HG02943 (cell line): Measurements from ENCODE around the gene ATCAY.
"Not testable (repeated sequence)": the region's sequence is repeated elsewhere in the genome, so short reads cannot be mapped to it uniquely, and the experiment has no call there.

Experiments
- ATAC-seq: cut with Tn5 transposase; IDR thresholded peaks from one replicate; pipeline ENCODE4 v1.9.1; 2021; ENCODE audit warnings: mild to moderate bottlenecking, low read depth, moderate library complexity; ENCODE audit not compliant: unreplicated experiment

The ATCAY gene

GRCh38 chr19:3944018-3944721 is 63.7 kb downstream of the ATCAY start:
- no peak for ATAC-seq

DNA sequence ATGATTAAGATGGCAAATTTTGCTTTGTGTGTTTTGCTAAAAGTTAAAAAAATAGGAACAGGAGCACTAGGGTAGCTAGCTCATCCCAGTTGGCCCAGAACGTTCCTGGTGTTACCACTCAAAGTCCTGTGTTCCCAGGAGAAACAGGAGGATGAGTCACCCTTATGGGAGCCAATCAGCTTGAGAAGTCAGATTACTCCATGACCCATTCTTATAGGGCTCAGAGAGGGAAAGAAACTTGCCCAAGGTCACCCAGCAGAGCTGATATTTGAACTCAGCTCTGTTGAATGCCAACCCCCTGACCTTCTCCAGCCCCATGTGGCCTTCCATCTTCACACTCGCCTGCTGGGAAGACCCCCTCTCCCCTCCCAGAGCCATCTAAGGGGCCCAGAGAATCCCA is 65.4 kb downstream of the ATCAY start:
- no peak for ATAC-seq

DNA sequence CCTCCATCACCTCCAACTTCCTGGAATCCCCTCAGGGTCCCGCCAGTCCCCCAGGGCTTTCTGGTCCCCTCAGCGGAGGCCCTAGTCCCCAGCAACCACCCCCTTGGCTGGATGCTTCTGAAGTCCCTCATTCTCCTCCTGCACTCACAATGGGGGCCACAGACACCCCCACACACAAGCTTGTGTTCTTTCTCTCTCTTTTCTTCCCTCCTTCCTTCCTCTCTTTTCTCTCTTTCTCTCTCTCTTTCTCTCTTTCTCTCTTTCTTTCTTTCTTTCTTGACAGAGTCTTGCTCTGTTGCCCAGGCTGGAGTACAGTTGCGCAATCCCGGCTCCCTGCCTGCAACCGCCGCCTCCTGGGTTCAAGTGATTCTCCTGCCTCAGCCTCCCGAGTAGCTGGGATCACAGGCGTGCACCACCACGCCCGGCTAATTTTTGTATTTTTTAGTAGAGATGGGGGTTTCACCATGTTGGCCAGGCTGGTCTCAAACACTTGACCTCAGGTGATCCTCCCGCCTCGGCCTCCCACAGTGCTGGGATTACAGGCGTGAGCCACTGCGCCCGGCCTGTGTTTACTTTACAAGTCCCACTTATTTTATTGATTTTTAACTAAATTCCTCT is 66.9 kb downstream of the ATCAY start:
- ATAC-seq = not testable (repeated sequence)

DNA sequence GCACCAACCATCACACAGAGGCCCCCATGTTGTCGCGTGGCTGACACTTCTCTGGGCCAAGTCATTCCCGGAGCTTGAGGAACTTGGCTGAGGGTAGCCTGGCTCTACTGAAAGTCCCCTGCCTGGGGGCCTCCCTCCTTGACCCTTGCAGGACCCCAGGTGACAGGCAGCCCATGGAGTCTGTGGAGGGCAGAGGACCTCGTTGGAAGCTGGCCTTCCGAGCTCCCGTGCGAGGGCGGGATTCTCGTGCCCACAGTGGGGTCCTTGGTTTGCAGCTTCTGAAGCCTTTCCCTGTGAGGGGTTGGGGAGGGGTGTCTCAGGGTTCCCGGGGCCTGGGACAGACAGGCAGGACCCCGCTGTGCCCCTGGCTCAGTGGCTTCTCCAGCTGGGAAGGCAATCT is 68.8 kb downstream of the ATCAY start:
- ATAC-seq = no peak

DNA sequence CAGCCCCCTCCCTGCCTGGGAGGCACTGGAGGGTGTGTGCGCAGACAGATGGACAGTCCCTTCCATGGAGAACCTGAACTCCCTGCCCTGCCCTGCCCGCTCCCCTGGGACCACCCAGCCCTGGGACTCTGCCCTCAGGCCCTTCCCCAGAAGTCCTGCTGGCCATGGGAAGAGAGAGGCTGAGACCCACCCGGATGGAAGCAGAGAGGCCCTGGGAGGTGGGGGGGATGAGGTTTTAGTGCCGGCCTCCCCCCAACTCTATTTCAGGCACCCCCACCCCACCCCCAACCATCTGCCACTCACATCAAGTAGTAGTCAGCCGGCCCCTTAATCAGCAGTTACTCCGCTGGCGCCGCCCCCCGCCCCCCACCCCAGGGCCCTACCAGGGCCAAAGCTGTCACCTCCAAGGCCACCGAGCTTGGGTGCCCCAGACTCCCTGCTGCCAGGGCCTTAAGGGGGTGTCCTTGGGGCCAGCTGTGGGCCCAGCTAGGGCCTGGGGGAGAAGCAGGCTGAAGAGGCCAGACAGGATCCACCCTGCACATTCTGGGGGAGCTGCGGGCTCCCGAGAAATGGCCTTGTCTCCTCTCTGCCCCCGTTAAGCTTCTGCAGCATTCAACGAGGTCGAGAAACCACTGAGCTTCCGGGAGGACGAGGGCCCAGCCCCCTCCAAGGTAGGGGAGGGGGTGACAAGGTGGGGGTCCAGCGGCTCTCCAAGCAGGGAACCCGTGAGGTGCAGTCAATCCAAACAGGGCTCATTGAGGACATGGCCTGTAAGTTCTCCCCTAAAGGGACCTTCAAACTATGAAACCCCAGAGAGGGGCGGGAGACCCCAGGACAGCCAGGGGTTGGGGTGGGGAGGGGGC is 69.7 kb downstream of the ATCAY start:
- ATAC-seq = no peak

DNA sequence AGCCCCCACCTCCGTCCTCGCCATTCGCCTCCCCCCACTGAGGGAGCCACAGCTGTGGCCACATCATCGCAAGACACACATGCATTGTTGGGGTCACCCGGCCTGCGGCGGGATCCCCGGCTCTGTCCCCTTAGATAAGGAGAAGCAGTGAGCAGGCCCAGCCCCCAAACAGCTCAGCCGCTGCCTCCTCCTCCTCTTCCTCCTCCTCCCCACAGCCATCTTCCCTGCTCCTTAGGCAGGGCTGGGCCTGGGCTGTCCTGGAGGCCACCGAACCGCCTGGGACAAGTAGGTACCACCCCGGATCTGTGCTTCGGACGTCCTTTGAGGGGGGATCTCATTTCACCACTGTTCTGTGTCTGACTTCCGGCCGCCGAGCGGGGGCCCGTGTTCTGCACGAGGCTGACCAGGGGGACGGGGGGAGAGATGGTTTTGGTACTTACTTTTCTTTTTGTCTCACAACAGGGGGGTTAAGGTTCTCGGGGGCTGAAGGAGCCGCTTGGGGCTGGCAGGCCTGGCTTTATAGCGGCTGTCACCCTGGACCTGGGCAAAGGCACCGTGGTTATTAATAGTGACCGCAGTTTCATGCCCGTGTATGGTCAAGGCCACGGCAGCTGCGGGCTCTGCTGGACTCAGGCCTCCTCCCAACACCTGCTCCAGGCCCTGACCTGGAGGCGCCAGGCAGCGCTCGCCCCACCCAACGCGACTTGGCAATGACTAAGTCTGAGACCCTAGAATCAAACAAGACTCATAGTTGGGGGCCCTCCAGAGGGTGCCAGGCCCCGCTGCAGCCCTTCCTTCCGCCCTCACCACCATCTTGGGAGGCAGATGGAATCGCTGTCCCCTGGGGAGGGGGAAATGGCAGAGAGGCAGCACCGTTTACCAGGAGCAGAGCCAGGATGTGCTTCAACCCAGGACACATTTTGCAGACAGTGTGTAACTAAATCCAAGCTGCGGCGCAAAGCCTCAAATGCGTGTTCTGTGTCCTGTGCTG is 70.7 kb downstream of the ATCAY start:
- ATAC-seq = no peak

GRCh38 chr19:3952755-3953276 is 72.3 kb downstream of the ATCAY start:
- not testable (repeated sequence) for ATAC-seq

GRCh38 chr19:3954107-3954506 is 73.6 kb downstream of the ATCAY start:
- ATAC-seq = no peak

GRCh38 chr19:3955276-3955675 is 74.8 kb downstream of the ATCAY start:
- not testable (repeated sequence) for ATAC-seq

- no peak for ATAC-seq
Measured at GRCh38 chr19:3955688-3956087, 75.2 kb downstream of the ATCAY start.

- ATAC-seq = no peak
Measured at GRCh38 chr19:3958836-3959765, 78.6 kb downstream of the ATCAY start.

DNA sequence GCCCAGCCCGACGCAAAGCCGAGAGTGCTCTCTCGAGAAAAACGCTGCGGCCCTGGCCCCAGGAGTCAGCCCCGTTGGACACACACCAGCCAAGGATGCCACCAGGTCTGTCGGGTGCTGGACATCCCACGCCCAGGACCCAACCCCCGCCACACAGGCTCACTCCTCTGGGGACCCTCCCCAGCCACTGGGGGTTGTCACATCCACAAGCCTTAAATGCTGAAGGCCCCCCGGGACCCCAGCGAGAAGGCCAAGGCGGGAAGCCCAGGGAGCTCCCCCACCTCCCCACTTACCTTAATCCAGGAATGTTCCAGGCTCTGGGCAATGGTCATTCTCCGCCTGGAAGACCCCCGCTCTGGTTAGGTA is 79.3 kb downstream of the ATCAY start:
- no peak for ATAC-seq

DNA sequence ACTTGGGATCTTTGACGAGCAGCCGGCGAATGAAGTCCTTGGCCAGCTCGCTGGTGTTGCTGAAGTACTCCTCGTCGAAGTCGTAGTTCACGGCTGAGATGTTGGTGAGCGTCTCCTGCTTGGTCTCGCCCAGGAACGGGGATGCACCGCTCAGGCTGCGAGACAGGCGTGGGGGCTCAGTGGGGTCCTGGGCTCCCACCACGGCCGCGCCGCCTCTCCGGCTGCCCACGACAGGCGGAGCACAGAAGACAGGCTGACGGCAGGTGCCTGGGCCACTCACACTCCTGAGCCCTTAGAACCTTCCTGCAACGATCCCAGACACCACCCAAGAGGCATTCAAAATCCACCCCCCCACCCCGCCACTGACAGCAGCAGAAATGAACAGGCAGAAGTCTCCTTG is 80.5 kb downstream of the ATCAY start:
- ATAC-seq = no peak

- no peak for ATAC-seq
Measured at GRCh38 chr19:3963458-3964255, 83.2 kb downstream of the ATCAY start.

DNA sequence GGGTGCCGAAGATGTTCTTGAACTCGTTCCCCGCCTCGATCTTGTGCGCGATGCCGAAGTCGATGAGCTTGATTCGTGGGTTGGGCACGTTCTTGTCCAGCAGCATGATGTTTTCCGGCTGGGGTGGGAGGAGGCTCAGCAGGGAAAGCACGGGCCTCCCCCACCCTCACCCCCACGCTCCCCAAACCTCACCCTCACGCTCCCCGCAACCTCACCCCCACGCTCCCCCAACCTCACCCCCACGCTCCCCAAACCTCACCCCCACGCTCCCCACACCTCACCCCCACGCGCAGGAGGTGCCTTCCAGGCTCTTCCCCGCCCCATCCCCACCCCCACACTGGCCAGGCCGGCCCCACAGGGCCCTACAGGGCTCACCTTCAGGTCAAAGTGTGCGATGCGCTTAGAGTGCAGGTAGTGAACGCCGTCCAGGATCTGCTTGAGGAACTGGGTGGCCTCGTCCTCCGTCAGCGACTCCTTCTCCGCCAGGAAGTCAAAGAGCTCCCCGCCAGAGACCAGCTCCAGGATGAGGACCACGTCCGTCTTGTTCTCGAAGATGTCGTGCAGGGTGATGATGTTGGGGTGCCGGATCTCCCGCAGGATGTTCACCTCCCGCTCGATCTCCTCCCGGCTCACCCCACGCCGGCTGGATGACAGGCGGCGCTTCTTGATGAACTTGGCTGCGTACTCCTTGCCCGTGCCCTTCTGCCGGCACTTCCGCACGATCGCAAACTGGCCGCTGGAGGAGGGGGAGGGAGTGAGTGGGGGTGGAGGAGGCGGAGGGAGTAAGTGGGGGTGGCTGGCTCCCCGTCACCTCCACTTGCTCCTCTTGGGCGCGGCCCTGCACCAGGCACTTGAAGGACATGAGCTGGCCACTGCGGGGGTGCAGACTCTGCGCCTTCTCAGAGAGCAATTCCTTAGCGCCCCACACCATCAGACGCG is 84.0 kb downstream of the ATCAY start:
- no peak for ATAC-seq

- no peak for ATAC-seq
Measured at GRCh38 chr19:3966051-3967017, 85.8 kb downstream of the ATCAY start.
